HG02798 (cell line): Measurements from ENCODE around the gene POLRMT.
"Not testable (repeated sequence)": the region's sequence is repeated elsewhere in the genome, so short reads cannot be mapped to it uniquely, and the experiment has no call there.

Experiments
- ATAC-seq: cut with Tn5 transposase; IDR thresholded peaks from one replicate; pipeline ENCODE4 v1.9.1; 2021; ENCODE audit warnings: mild to moderate bottlenecking; ENCODE audit not compliant: unreplicated experiment, poor library complexity

POLRMT gene

DNA sequence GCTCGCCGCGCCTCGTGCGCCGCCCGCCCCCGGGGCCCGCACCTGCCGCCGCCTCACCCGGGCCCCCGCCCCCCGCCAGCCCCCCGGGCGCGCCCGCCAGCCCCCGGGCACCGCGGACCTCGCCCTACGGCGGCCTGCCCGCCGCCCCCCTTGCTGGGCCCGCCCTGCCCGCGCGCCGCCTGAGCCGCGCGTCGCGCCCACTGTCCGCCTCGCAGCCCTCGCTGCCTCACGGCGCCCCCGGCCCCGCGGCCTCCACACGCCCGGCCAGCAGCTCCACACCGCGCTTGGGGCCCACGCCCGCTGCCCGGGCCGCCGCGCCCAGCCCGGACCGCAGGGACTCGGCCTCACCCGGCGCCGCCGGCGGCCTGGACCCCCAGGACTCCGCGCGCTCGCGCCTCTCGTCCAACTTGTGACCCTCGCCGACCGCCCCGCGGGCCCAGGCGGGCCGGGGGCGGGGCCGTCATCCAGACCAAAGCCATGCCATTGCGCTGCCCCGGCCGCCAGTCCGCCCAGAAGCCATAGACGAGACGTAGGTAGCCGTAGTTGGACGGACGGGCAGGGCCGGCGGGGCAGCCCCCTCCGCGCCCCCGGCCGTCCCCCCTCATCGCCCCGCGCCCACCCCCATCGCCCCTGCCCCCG, 17.2 kb downstream of the POLRMT start:
- ATAC-seq: no peak

DNA sequence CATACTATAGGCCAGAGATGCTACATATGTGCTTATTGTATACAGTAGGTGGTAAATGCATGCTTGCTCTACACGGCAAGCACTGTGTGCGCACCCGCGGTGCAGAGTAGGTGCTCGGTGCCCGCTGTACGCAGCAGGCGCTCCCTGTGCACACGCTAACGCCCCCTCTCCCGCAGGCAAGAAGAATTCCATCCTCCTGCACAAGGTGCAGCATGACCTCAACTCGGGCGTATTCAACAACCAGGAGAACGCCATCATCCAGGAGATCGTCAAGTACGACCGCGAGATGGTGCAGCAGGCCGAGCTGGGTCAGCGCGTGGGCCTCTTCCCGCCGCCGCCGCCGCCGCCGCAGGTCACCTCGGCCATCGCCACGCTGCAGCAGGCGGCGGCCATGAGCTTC, 17.7 kb downstream of the POLRMT start:
- no peak for ATAC-seq

DNA sequence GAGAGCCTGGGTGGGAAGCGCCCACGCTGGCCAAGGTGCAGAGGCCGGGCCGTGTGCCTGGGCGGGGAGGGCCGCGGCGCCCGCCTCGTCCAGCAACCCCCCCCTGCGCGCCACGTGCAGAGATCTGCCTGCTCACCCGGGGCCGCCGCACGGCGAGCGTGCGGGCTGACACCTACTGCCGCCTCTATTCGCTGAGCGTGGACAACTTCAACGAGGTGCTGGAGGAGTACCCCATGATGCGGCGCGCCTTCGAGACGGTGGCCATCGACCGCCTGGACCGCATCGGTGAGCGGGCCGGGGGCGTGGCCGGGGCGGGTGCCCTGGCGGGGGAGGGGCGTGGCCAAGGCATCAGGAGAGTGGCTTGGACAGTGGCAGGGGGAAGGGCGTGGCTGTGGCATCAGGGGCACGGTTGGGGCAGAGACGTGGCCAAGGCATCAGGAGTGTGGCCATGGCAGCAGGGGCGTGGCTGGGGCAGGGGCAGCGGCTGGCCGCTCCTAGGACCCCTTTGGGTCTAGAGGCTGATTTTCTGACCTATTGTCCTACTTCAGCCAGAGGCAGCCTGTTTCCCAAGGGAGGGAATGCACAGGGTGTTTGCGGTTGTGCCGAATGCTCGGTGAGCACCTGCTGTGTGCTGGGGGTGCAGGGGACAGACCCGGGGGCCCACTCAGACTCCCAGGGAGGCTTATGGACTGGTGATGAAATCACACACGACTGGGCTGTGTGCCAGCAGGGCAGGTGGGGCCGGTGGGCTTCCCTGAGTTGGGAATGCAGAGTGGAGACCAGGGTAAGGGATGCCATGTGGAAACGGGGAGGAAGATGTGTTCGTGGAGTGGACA, 19.4 kb downstream of the POLRMT start:
- ATAC-seq: no peak

DNA sequence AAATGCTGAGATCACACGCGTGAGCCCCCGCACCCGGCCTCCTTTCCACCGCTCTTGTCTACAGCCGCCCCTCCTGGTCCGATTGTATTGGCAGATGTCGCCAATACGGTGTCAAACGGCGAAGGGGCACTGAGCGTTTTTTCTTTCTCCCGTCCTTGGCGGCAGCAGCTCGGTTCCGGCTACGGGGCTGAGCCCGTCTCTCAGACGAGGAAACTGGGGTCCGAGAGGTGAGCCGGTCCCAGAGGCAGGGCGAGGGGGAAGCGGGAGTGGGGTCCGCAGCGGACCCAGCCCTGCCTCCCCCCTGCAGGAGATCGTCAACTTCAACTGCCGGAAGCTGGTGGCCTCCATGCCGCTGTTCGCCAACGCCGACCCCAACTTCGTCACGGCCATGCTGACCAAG, 20.4 kb downstream of the POLRMT start:
- no peak for ATAC-seq

DNA sequence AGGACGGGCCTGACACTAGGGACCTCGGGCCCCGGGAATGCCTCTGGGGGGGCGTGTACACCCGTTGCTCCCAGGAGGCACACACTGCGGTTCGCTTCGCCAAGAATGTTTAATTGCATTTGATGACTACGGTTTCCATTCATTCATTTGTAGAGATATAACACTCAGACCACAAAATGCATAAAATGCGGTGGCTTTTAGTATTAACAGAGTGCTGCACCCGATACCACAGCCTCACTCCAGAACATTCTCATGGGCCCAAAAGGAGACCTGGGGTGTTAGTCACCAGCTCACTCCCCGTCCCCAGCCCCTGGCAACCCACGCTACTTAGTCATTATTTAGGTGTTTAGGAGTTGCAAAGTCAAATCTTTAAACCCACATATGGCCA, 21.9 kb downstream of the POLRMT start:
- ATAC-seq: no peak

DNA sequence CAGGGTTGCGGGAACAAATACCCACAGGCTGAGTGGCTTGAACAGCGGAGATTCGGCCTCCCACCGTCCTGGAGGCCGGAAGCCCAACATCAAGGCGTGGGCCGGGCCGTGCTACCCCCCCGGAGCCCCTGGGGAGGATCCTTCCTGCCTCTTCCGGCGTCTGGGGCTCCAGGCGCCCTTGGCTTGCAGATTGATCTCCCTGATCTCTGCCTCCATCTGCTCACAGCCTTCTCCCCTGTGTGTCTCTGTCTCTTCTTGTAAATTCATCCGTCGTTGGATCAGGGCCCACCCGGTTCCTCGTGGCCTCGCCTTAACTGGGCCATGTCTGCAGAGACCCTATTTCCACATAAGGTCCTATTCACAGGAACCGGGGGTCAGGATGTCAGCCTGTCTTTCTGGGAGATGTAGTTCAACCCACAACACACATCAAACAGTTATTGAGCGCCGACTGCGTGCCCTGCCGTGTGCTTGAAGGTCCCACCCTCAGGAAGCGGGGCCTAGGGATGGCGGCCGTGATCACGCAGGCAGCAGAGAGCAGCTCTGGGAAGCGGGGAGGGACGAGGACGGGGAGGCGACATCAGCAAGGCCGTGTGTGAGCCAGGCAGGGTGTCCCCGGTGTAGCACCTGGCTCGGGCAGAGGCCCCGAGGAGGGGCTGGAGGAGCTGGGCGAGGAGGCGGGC, 22.4 kb downstream of the POLRMT start:
- ATAC-seq: no peak

DNA sequence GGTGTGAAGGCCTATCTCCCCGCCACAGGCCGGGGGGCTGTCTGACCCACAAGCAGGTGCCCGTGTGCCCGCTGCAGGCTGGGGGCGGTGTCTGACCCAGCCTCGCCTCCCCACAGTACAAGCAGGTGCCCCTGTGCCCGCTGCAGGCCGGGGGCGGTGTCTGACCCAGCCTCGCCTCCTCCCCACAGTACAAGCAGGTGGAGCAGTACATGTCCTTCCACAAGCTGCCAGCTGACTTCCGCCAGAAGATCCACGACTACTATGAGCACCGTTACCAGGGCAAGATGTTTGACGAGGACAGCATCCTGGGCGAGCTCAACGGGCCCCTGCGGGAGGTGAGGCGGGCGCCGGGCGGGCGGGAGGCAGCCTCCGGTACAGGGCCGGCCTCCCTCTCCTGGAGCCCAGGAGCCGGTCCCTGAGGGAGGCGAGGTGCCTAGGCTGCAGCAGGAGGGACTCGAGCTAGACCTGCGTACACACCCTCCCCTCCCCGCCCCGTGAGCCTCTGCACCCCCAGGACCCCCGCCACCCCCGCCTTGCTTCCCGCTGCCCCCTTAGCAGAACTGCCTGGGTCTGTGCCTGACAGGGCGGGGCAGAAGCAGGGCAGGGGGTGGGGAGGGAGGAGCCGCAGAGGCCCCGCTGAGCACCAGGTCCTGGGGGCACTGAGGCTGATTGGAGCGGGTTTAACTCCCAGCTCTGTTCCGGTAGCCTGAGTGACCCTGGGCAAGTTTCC, 23.1 kb downstream of the POLRMT start:
- ATAC-seq: no peak

DNA sequence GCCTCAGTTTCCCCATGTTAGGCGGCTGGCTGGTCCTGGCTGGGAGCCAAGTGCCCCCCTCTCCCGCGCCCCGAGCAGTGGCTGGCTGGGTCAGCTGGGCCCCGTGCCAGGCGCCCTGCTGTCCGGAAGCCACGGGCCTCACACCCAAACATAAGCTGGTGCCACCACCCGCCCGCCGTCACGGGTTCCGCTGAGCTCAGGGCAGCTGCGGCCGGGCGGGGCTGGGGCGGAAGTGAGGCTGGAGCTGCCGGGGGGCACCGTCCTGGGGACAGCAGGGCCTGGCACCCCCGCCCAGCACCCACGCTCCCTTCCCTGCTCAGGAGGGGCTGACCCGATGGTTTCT, 24.4 kb downstream of the POLRMT start:
- ATAC-seq: no peak

DNA sequence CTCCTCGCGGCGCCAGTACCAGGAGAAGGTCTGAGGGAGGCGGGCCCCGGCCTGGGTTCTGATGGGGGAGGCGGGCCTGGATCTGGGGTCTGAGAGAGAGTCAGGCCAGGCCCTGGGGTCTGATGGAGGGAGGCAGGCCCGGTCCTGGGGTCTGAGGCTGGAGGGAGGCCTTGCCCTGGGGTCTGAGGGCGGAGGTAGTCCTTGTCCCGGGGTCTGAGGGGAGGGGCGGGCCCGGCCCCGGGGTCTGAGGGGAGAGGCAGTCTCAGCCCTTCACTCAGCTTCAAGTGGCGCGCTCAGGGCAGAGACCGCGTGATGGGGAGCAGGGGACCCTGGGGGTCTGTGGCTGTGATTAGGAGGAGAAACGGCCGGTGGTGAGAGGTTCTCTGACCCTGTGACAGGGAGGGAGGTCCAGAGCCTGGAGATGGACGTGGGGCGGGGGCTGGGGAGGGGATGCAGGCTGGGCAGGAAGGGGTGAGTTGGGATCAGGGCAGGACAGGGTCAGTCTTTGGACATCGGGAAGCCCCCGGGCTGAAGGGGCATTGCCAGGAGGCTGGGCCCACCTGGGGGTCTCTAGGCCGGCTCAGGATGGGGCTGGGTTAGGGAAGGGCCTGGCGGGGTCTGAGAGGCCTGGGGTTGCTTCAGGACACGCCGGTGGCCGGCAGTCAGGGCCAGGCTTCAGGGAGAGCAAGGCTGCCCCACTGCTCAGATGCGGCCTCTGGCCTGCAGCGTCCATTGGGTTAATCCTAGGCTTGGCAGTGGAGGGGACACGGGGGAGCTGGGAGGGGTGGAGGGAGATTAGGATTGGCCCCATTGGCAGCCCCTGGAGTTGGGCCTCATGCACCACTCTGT, 25.0 kb downstream of the POLRMT start:
- no peak for ATAC-seq

DNA sequence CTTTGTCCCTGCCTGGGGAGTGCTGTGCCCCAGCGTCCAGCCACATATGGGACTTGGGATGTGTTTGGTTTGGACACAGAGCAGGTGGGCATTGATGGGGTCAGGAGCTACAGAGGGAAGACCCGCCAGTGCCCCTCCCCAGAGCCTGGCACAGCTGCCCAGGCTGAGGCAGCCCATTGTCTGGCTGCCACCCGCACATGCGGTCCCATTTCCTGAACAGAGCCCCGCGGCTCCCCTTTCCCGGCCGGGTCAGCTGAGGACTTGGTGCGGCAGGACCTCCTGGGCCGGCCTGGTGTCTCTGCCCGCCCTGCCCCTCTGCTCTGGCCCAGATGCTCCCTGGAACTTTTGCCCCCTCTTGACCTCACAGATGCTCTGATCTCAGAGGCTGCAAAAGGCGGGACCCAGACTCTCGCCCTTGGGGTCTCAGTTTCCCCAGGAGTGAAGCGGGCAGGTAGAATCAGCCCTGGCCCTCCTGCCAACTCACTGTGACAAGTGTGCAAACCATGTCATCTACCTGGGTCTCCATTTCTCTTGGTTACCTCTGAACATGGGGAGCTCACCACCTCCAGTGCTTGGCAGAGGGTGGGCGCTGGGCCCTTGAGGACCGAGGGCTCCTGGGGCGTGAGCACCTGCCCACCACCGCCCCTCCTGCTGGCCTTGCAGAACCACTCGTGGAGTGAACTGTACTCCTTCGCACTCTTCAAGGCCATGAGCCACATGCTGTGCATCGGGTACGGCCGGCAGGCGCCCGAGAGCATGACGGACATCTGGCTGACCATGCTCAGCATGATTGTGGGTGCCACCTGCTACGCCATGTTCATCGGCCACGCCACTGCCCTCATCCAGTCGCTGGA, 25.8 kb downstream of the POLRMT start:
- no peak for ATAC-seq

DNA sequence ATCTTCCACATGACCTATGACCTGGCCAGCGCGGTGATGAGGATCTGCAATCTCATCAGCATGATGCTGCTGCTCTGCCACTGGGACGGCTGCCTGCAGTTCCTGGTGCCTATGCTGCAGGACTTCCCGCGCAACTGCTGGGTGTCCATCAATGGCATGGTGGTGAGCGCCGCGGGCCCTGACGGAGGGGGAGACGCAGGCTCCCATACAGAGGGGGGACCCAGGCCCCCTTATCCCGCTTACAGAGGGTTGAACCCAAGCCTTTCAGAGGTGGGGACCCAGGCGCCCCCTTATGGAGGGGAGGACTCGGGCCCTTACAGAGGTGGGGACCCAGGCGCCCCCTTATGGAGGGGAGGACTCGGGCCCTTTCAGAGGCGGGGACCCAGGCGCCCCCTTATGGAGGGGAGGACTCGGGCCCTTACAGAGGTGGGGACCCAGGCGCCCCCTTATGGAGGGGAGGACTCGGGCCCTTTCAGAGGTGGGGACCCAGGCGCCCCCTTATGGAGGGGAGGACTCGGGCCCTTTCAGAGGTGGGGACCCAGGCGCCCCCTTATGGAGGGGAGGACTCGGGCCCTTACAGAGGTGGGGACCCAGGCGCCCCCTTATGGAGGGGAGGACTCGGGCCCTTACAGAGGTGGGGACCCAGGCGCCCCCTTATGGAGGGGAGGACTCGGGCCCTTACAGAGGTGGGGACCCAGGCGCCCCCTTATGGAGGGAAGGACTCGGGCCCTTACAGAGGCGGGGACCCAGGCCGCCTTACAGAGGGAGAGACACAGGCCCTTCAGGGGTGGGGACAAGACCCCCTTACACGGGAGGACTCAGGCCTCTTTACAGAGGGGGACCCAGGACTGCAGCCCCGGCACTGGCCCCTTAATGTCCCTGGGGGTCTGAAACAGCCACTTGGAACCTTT, 28.0 kb downstream of the POLRMT start:
- not testable (repeated sequence) for ATAC-seq

DNA sequence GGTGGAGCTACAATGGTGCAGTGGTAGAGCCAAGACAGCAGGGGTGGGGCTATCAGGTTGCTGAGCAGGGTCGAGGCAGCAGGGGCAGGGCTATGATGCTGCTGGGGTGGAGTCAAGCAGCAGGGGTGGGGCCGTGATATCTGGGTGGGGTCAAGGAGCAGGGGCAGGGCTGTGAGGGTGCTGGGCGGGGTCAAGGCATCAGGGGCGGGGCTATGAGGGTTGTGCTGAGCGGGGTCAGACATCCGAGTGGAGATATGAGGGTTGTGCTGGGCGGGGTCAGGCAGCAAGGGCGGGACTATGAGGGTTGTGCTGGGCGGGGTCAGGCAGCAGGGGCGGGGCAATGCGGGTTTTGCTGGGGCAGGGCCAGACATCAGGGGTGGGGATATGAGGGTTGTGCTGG, 29.0 kb downstream of the POLRMT start:
- ATAC-seq: no peak

DNA sequence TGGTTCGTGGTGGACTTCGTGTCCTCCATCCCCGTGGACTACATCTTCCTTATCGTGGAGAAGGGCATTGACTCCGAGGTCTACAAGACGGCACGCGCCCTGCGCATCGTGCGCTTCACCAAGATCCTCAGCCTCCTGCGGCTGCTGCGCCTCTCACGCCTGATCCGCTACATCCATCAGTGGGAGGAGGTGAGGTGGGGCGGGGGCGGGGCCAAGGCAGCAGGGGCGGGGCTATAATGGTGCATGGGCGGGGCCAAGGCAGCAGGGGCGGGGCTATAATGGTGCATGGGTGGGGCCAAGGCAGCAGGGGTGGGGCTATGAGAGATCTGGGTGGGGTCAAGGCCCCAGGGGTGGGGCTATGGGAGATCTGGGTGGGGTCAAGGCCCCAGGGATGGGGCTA, 29.6 kb downstream of the POLRMT start:
- ATAC-seq: not testable (repeated sequence)

DNA sequence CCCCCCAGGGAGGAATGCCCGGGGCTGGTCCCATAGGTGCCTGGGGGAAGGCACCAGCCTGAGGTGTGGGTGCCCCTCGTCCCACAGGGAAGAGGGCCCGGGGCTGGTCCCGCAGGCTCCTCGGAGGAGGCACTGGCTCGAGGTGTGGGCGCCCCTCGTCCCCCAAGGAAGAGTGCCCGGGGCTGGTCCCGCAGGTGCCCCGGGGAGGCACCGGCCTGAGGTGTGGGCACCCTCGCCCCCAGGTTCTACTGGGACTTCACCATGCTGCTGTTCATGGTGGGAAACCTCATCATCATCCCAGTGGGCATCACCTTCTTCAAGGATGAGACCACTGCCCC, 30.1 kb downstream of the POLRMT start:
- not testable (repeated sequence) for ATAC-seq

DNA sequence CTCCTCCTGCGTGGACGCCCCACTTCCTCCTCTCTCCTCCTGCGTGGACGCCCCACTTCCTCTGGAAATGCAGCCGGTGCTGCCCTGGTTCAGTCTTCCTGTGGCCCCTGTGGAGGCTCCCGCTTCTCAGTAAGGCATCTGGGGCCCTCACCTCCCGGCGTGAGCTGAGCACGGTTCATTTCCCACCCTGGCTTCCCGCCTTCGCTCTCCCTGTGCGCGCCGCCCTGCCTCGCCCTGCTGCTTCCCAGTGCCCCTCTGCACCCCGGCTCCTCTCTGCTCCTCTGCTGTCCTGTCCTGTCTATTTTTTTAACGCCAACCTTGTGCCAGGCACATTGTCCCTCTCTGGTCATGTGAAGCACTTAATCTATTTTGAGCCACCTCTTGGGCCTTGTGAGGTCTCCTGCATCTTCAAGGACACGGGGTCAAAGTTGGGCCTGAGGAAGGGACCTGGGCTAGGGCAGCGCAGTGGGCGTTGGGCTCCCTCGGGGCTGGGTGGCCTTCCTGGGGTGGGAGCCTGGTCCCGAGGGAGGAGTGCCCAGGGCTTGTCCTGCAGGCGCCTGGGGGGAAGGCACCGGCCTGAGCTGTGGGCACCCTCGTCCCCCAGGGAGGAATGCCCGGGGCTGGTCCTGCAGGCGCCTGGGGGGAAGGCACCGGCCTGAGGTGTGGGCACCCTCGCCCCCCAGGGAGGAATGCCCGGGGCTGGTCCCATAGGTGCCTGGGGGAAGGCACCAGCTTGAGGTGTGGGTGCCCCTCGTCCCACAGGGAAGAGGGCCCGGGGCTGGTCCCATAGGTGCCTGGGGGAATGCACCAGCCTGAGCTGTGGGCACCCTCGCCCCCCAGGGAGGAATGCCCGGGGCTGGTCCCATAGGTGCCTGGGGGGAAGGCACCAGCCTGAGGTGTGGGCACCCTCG, 30.7 kb downstream of the POLRMT start:
- ATAC-seq: no peak

DNA sequence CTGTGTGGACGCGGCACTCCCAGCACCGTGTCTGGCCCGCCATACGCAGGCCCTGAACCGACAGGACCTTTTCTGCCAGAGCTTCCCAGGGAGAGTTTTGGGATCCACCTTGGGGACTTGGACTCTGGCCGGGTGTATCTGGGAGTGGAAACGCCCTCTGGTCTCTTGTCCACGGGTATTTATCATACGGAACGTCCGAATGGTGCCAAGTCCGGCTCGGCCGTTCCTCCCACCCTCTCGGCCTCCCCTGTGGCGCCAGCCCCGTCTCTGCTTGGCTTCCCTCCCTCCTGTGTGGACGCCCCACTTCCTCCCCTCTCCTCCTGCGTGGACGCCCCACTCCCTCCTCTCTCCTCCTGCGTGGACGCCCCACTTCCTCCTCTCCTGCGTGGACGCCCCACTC, 31.5 kb downstream of the POLRMT start:
- no peak for ATAC-seq

DNA sequence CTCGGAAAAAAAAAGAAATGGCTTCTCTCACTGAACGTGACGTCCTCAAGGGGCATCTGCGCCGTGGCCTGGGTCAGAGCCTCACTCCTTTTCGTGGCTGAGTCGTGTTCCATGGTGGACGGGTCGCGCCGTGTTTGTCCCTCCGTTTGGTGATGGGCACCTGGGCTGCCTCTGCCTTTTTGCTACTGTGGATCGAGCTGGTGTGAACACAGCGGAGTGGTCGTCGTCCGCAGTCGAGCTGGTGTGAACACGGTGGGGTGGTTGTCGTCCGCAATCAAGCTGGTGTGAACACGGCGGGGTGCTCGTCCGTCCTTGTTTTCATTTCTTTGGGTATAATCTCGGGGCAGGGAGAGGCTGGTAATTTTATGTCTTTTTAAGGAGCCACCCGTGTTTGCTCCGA, 32.0 kb downstream of the POLRMT start:
- ATAC-seq: no peak
